ENCODE results near the gene ADGRG6. TPM values are rescaled to one million over a fixed set of nuclear protein-coding genes. Genes with fewer than 3 reads are reported as not detected.
A peak's percentile ranks its signal among the peaks of the same experiment; 100 is the strongest.
"Not testable (repeated sequence)": the region's sequence is repeated elsewhere in the genome, so short reads cannot be mapped to it uniquely, and the experiment has no call there.

ADGRG6 gene
- total RNA-seq, 2 experiments from 2014 or later, result 1.5 to 2.4 TPM

DNA sequence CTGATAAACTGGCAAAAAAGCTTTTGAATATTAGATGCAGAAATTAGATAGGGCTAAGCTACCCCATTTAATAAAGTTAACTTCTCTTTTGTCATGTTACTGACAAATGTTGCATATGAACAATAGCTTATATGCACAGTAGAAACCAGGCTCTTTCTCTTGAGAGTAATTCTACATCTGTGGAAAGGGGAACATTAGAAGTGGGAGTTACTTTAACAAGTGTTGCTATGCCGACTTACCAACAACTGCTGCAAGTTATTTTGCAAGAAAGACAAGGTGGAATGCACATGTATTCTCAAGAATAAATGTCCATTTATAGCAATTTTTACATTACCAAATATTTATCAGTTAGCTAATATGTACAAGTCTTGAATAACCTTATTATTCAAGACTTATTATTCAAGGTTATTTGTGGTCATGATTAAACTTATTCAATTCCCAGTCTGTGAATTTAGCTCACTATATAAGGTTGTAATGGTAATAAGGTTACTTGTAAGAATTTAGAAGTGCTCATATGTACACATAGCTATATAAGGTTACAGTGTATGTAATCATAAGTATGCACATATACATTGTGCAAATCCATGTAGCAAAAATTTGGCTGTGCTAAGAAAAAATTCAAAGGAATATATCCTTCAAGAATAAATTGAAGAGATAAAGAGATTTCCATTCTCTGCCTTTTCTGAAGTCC is 38.3 kb downstream of the ADGRG6 start:
- Mint-ChIP-seq H3K4me3 (no peak overlapping the region), H3K4me1 (peaks cover 3% of the 10 kb centered on the region), H3K27ac (no peak overlapping the region), H3K9me3 (no peaks in the 10 kb centered on the region), H3K36me3 (no peaks in the 10 kb centered on the region), H3K27me3 (no peaks in the 10 kb centered on the region)
- DNase-seq, result no peak

DNA sequence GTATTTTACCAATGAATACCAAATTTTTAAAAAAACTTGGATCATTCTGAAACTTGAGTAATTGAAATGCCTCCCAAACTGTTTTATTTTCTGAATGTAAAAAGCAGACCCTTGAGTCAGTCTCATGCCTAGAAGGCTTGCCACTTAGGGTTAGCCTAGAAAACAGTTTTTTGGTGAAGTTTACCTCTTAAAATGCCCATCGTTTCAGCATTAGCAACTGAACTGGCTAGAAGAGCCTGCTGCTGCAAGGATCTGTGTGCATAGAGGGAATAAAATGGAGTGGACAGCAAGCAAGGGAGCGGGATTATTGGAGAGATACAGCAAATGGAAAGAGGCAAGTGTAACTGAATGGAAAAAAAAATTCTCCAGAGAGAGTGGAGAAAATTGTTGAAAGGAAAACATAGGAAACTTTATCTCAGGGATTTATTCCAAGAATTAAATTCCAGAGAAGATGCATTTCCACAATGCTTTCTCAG is 40.1 kb downstream of the ADGRG6 start:
- Mint-ChIP-seq H3K4me3 (no peak overlapping the region), H3K4me1 (no peaks in the 10 kb centered on the region), H3K27ac (no peak overlapping the region), H3K9me3 (no peaks in the 10 kb centered on the region), H3K27me3 (no peaks in the 10 kb centered on the region), H3K36me3 (no peaks in the 10 kb centered on the region)
- DNase-seq, result no peak

DNA sequence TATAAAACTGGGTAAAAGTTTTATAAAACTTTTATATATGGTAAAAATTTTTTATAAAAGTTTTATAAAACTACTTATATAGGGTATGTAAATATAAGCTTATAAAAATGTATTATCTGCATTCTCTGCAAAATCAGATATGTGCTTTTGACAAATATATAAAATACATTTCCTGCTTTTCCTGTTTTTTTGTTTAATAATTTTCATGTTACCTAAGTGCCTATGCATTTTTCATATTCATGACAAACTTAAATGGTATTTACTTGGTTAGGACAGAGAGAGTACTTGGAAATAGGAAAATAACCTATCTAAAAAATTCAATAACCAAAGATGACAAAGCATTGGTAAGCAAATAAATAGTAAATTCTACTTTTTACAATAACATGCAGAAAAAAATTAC is 41.2 kb downstream of the ADGRG6 start:
- Mint-ChIP-seq H3K4me3 (no peak overlapping the region), H3K27me3 (no peaks in the 10 kb centered on the region), H3K4me1 (no peaks in the 10 kb centered on the region), H3K27ac (no peak overlapping the region), H3K36me3 (no peaks in the 10 kb centered on the region), H3K9me3 (no peaks in the 10 kb centered on the region)
- DNase-seq, result no peak

DNA sequence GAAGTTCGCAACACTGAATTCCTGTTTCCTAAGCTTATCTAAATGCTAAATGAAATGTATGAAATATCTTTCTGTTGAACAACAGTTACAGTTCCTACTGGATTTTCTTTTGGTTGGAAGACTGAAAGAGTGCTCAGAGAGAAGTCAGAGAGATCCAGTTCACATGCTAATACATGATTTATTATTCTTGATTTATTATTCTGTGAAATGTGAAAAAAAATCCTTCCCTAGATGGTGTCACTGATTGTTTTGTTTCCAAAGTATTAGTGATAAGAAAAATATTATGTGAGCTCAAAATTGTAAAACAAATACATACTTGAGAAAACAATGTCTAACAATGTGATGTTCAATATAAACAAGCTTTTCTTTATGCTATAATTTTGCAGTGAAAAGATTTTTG is 42.1 kb downstream of the ADGRG6 start:
- Mint-ChIP-seq H3K27ac (no peak overlapping the region), H3K27me3 (no peaks in the 10 kb centered on the region), H3K4me1 (no peaks in the 10 kb centered on the region), H3K4me3 (no peak overlapping the region), H3K9me3 (no peaks in the 10 kb centered on the region), H3K36me3 (no peaks in the 10 kb centered on the region)
- DNase-seq, result no peak

DNA sequence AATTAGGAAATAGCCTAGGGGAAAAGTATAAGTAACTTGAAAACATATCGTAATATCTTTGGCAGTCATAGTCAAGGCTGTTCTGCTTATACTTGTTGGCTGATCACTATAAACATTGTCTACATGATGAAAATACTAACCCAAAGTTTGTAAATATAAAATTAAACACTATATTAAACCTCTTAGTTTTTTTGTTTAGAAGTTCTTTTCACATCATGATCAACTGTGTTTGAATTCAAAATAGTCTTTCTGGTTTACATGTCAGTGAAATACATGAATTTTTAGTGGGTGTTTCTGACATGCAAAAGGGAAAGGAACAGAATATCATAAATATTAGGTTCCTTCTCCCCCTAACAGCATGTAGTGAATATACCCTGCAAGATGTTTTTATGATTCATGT is 43.5 kb downstream of the ADGRG6 start:
- DNase-seq, result no peak
- Mint-ChIP-seq H3K4me1 (no peaks in the 10 kb centered on the region), H3K4me3 (no peak overlapping the region), H3K9me3 (no peaks in the 10 kb centered on the region), H3K27me3 (no peaks in the 10 kb centered on the region), H3K27ac (no peak overlapping the region), H3K36me3 (no peaks in the 10 kb centered on the region)

DNA sequence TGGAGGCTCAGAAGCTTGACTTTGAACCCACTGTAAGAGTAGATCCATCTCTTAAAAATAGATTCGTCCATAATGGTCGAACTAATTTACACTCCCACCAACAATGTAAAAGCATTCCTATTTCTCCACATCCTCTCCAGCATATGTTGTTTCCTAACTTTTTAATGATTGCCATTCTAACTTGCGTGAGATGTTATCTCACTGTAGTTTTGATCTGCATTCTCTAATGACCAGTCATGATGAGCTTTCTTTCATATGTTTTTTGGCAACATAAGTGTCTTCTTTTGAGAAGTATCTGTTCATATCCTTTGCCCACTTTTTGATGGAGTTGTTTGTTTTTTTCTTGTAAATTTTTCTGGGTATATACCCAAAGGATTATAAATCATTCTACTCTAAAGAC is 44.4 kb downstream of the ADGRG6 start:
- not testable (repeated sequence) for DNase-seq, H3K27ac Mint-ChIP-seq, H3K4me3 Mint-ChIP-seq, H3K27me3 Mint-ChIP-seq, H3K36me3 Mint-ChIP-seq, H3K9me3 Mint-ChIP-seq, H3K4me1 Mint-ChIP-seq

DNA sequence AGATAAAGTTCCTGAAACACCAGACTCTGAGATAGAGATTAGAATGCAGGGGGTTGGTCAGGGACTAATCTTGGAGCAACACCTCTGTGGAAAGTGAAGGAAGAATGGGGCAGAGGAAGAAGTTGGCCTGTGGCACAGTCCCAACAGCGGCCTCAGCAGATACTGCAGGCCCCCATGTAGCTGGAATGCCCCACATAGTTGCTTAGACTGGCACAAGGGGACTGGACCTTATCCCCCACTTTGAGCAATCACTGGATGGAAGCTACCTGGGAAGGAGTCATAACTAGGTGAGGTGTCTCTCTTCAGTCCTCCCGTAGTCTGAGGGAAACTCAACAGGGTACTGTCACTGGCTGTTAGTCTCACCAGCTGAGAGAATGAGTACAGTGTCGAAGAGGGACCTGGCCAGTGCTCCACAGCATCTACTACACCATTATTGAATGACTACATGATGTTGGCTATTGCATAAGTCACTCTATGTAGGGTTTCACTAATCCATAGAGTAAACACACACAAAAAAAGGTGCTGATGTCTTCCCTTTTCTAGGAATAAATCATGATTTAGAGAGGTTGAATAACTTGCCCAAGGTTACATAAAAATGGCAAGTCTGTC is 47.5 kb downstream of the ADGRG6 start:
- Mint-ChIP-seq H3K27ac (no peak overlapping the region), H3K36me3 (no peaks in the 10 kb centered on the region), H3K9me3 (no peaks in the 10 kb centered on the region), H3K4me1 (peaks cover 2% of the 10 kb centered on the region), H3K27me3 (no peaks in the 10 kb centered on the region), H3K4me3 (no peak overlapping the region)
- no peak for DNase-seq

DNA sequence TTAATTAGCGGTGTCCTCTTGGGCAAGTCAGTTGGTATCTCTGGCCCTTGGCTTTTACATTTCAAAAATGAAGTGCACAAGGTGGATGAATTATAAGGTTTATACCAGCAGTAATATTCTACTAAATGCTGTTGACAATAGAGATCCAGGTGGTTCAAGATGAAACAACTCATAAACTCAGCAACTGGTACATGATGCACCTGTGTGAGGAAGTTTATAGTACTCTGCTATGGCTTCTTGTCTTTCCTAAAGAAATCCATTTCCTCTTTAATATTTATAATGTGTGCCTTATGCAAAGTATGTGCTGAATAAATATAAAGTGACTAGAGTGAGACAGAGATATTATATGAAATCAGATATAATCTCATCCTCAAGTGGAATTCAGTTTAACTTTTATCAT is 48.5 kb downstream of the ADGRG6 start:
- no peak for DNase-seq
- Mint-ChIP-seq H3K36me3 (no peaks in the 10 kb centered on the region), H3K27me3 (no peaks in the 10 kb centered on the region), H3K4me3 (no peak overlapping the region), H3K4me1 (peaks cover 2% of the 10 kb centered on the region), H3K27ac (no peak overlapping the region), H3K9me3 (no peaks in the 10 kb centered on the region)

DNA sequence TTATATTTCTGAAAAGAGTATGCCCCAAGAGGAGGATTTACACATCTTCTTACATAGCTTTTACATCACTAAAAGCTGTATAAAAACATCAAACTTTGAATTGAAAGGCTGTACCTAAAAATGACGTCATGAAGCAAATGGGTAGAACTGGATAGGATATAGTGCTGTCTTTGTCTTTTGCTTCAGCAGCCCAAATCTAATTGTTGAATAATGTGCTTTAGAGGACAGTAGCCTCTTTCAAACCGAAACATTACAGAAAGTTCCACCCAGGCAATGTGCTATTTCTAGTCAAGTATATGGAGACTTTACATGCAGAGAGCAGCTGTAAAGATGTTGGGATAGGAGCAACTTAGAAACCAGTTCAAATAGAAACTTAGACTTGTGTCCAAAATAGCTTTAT is 51.9 kb downstream of the ADGRG6 start:
- H3K27ac Mint-ChIP-seq, result no peak overlapping the region
- no peaks in the 10 kb centered on the region for H3K9me3 Mint-ChIP-seq
- H3K36me3 Mint-ChIP-seq, result no peaks in the 10 kb centered on the region
- no peak for DNase-seq
- H3K27me3 Mint-ChIP-seq, result no peaks in the 10 kb centered on the region
- peaks cover 21% of the 10 kb centered on the region for H3K4me1 Mint-ChIP-seq
- no peak overlapping the region for H3K4me3 Mint-ChIP-seq

DNA sequence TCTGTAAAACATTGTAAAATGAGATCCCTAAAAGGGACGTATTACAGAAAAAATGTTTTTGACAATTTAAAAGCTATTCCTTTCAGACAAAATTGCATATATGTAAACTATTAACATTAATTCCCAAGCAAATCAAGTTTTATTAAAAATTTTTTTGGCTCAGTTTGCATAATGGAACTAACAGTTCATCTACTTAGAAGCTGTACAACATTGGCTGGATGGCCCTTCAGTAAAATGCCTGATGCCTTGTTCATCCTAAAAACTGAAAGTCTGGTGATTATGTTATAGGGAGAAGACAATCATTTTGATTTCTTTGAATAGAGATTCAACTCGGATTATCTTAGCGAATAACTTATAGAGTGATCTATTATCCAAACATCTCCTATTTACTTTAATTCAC is 52.8 kb downstream of the ADGRG6 start:
- DNase-seq, result no peak
- Mint-ChIP-seq H3K27ac (no peak overlapping the region), H3K27me3 (no peaks in the 10 kb centered on the region), H3K36me3 (no peaks in the 10 kb centered on the region), H3K4me3 (no peak overlapping the region), H3K4me1 (peaks cover 21% of the 10 kb centered on the region), H3K9me3 (no peaks in the 10 kb centered on the region)

DNA sequence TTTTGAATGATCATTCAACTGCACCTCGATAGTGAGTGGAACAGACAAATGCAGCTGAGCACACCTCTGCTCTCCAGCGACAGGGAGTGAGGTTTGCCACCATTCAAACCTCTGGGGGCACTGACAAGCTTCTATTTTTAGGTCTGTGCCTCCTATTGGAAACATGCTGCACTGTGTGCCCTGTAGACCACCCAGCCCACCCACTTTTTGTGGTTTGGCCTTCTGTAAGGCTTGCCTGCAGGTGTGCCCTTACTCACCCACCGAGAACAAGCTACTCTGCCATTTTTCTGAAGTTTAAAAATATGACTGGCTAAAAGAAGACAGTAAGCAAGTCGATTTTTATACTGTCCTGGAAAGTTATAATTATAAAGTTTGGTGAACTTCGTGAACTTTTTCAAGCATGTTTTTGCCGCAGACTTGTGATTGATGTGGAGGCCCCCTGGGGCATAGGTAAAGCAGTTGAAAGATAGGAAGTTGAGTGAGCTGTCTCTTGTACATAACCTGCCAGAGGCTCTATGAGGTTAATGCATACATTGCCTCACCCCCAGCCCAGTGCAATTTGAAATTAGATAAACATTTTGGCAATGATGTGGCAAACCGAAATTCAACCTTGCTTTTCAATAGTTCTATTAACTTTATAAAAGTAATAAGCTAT is 53.8 kb downstream of the ADGRG6 start:
- no peaks in the 10 kb centered on the region for H3K9me3 Mint-ChIP-seq
- no peaks in the 10 kb centered on the region for H3K36me3 Mint-ChIP-seq
- peak; percentile 25 for DNase-seq
- no peak overlapping the region for H3K4me3 Mint-ChIP-seq
- H3K27me3 Mint-ChIP-seq, result no peaks in the 10 kb centered on the region
- H3K4me1 Mint-ChIP-seq, result peaks cover 21% of the 10 kb centered on the region
- peak overlapping the region; percentile 68 for H3K27ac Mint-ChIP-seq

DNA sequence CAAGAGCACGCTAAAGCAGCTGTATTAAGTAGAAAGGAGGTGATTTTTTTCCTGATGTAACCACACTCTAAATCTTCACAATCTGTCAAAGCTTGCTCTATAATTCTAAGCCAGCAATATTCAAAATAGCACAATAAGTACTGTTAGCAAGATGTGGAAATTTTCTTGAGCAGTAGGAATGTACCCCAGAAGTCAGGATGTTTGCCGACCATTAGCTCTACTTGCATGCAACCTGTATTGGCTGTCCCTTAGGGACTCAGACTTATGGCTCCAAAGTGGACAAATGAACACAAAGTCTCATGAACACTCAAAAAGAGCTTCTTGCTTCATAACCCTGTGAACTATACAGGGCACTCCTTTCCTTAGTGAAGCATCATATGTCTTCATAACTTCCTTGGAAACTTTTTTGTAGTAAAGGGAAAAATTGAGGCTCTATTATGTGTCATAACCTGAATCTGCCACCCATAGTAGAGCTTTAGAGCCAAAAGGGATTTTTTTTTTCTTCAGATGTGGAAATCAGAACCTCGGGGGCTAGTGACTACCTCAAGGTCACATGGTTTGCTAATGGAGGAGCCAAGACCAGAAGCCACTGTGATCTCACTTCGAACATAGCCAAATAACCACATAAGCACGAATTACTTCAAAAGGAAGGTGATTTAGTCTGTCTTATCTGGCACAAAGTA is 54.5 kb downstream of the ADGRG6 start:
- DNase-seq, result peak; percentile 10
- peak overlapping the region; percentile 50 for H3K4me3 Mint-ChIP-seq
- H3K27ac Mint-ChIP-seq, result peak overlapping the region; percentile 79
- no peaks in the 10 kb centered on the region for H3K9me3 Mint-ChIP-seq
- H3K4me1 Mint-ChIP-seq, result peaks cover 21% of the 10 kb centered on the region
- H3K36me3 Mint-ChIP-seq, result no peaks in the 10 kb centered on the region
- H3K27me3 Mint-ChIP-seq, result no peaks in the 10 kb centered on the region

DNA sequence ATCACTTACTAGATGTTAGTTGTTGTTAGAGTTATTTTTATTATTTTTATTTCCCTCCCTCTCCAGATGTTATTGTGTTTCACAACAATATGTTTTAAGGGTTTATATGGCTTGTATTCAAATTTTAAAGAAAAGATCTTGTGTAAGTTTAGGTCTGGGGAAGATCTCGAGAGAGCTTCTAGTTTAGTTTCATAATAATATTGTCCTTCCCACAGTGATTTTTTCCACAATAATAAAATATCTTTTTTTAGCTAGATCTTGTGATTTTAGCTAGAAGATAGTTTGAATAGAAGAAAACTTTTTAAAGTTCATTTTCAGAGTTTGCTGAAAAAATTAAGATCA is 55.0 kb downstream of the ADGRG6 start:
- H3K4me1 Mint-ChIP-seq, result peaks cover 21% of the 10 kb centered on the region
- peak overlapping the region; percentile 79 for H3K27ac Mint-ChIP-seq

DNA sequence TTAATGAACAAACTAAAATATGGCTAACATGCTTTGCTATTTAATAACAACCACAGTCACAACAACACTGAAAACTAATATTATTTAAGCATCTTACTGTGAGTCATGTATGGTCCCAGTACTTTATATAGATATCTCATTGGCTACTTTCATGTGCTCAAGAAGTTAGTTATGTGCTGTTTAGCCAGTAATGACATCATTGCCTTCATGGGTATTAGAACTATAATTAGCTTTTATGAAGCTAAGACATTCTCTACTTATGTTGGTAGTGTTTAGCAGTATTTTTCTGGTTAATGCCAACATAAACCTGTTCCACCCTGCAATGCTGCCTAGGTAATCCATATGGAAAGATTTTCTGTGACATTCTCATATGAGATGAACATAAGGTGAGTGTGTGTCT is 56.1 kb downstream of the ADGRG6 start:
- no peaks in the 10 kb centered on the region for H3K27me3 Mint-ChIP-seq
- no peak overlapping the region for H3K27ac Mint-ChIP-seq
- no peak for DNase-seq
- H3K9me3 Mint-ChIP-seq, result no peaks in the 10 kb centered on the region
- no peak overlapping the region for H3K4me3 Mint-ChIP-seq
- no peaks in the 10 kb centered on the region for H3K36me3 Mint-ChIP-seq
- peaks cover 21% of the 10 kb centered on the region for H3K4me1 Mint-ChIP-seq

More for the DNA sequence above, 55.0 kb downstream of the ADGRG6 start:
- DNase-seq, result no peak
- peak overlapping the region; percentile 50 for H3K4me3 Mint-ChIP-seq
- H3K27me3 Mint-ChIP-seq, result no peaks in the 10 kb centered on the region
- H3K36me3 Mint-ChIP-seq, result no peaks in the 10 kb centered on the region
- H3K9me3 Mint-ChIP-seq, result no peaks in the 10 kb centered on the region

DNA sequence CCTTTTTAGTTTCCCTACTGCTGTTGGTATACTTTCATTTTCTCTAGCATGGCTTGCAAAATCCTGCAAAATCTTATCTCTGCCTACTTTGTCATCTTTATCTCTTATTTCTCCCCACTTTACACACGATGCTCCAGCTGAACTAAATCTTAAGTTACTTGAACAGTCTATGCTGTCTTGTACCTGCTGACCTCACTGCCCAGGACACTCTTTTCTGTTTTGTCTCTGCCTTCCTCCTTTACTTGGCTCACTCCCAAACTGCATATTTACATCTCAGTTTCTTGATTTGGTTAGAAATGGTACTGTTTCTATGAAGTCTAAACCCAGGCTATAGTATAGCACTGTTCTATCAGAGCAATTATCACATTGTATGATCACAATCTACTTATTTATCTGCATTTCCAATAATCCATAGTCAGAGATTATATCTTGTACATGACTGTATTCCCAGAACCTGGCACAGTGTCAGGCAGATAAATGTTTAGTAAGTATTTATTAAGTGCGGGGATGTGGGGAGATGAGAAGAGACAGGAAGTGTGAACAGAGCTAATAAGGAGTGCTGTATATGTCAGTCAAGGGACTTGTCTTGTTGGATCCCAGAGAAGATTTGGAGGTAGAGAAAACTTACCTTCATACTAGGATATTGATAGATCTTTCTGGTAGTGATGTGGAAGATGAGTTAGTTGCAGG is 57.6 kb downstream of the ADGRG6 start:
- Mint-ChIP-seq H3K27me3 (no peaks in the 10 kb centered on the region), H3K36me3 (no peaks in the 10 kb centered on the region), H3K4me3 (no peak overlapping the region), H3K9me3 (no peaks in the 10 kb centered on the region), H3K27ac (no peak overlapping the region), H3K4me1 (peaks cover 19% of the 10 kb centered on the region)
- no peak for DNase-seq
